ENCODE results near the gene SERINC2.
"Not testable (repeated sequence)": the region's sequence is repeated elsewhere in the genome, so short reads cannot be mapped to it uniquely, and the experiment has no call there.

The SERINC2 gene

DNA sequence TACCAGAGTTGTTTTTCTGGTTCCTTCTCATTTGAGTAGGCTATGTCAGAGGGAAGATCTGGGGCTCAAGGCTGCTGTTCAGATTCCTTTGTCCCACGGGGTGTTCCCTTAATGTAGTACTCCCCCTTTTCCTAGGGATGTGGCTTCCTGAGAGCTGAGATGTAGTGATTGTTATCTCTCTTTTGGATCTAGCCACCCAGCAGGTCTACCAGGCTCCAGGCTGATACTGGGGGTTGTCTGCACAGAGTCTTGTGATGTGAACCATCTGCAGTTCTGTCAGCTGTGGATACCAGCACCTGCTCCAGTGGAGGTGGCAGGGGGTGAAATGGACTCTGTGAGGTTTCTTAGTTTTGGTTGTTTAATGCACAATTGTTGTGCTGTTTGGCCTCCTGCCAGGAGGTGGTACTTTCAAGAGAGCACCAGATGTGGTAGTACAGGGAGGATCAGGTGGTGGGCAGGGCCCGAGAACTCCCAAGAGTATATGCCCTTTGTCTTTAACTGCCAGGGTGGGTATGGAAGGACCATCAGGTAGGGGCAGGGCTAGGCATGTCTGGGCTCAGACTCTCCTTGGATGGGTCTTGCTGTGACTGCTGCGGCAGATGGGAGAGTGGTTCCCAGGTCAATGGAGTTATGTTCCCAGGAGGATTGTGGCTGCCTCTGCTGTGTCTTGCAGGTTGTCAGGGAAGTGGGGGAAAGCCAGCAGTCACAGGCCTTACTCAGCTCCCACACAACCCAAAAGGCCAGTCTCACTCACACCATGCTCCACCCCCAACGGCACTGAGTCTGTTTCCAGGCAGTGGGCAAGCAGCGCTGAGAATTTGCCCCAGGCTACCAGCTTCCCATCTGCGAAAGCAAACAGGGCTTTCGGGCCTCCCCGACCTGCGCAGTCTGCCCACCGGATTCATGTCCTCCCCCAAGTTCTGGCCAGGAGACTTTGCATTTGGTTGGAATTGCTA, 64.2 kb downstream of the SERINC2 start:
- no peaks in the 10 kb centered on the region for H3K36me3 Mint-ChIP-seq
- H3K4me3 Mint-ChIP-seq: no peak overlapping the region
- peaks cover 8% of the 10 kb centered on the region for H3K27me3 Mint-ChIP-seq
- H3K27ac Mint-ChIP-seq: no peak overlapping the region
- no peaks in the 10 kb centered on the region for H3K9me3 Mint-ChIP-seq (ENCODE audit: low read depth)
- H3K4me1 Mint-ChIP-seq (ENCODE audit: low read depth): no peaks in the 10 kb centered on the region

DNA sequence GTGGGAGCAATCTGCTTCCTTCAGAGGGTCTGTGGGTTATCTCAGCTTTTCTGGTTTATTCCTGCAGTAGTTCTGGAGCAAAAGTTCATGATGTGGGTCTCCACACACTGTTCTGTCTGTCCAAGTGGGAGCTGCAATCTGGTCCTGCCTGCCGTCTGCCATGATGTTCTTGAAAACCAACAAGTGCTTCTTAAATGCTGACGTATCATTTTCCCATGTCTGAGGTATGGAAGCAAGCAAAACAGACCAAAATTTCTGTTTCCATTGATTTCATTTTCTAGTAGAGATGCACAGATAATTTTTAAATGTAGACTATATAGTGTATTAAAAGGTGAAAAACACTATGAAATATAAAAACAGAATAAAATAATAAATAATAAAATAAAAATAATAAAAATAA, 65.2 kb downstream of the SERINC2 start:
- Mint-ChIP-seq H3K36me3 (no peaks in the 10 kb centered on the region), H3K27me3 (peaks cover 3% of the 10 kb centered on the region), H3K27ac (no peak overlapping the region), H3K4me1 (ENCODE audit: low read depth) (no peaks in the 10 kb centered on the region), H3K9me3 (ENCODE audit: low read depth) (no peaks in the 10 kb centered on the region), H3K4me3 (no peak overlapping the region)

DNA sequence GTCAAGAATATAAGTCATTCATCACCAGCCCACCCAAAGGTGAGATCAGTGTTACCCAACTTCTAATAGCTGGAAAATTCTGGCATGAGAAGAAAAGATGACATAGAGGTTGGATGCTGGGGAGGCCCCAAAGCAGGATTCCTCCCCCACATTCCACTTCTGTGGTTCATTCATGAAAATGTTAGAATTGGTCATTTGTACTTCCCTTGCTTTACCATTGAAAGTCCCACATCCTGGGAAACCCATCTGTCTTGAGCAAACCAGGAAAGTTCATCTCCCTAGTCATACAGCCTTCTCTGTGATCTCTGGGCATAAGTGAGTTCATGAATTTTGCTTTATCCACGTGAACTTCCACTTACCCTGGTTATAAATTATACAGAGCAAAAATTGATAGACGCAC, 66.8 kb downstream of the SERINC2 start:
- Mint-ChIP-seq H3K27me3 (peaks cover 2% of the 10 kb centered on the region), H3K4me3 (no peak overlapping the region), H3K9me3 (ENCODE audit: low read depth) (no peaks in the 10 kb centered on the region), H3K4me1 (ENCODE audit: low read depth) (no peaks in the 10 kb centered on the region), H3K27ac (no peak overlapping the region), H3K36me3 (no peaks in the 10 kb centered on the region)

DNA sequence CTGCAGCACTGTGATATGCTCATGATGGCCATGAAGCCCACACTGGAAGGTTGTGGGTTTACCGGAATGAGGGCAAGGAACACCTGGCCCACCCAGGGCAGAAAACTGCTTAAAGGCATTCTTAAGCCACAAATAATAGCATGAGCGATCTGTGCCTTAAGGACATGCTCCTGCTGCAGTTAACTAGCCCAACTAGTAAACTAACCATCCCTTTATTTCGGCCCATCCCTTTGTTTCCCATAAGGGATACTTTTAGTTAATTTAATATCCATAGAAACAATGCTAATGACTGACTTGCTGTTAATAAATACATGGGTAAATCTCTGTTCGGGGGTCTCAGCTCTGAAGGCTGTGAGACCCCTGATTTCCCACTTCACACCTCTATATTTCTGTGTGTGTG, 67.4 kb downstream of the SERINC2 start:
- not testable (repeated sequence) for H3K4me1 Mint-ChIP-seq (ENCODE audit: low read depth); H3K9me3 Mint-ChIP-seq (ENCODE audit: low read depth); H3K27ac Mint-ChIP-seq; H3K4me3 Mint-ChIP-seq; H3K36me3 Mint-ChIP-seq; H3K27me3 Mint-ChIP-seq

DNA sequence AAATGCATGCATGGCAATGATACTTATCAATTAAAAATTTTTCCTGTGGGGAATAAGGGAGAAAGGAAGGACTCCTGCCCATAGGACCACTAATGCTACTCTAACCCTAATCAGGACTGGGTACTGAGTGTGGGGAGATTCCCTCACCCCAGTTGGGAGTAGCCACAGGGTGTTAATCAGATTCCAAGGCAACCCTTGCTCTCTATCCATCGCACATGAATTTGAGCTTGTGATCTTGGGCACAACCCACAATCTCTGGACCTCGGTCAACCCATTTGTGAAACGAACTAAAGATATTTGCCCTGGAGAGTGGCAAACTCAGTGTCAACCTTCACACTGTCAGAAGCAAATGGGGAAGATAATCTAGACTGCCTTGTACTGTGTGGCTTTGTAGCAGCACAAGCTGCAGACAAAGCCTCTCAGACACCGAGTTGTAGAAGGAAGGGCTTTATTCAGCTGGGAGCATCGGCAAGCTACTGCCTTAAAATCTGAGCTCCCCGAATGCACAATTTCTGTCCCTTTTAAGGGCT, 69.5 kb downstream of the SERINC2 start:
- peaks cover 3% of the 10 kb centered on the region for H3K4me1 Mint-ChIP-seq (ENCODE audit: low read depth)
- no peak overlapping the region for H3K4me3 Mint-ChIP-seq
- H3K36me3 Mint-ChIP-seq: no peaks in the 10 kb centered on the region
- H3K27me3 Mint-ChIP-seq: peaks cover 2% of the 10 kb centered on the region
- no peaks in the 10 kb centered on the region for H3K9me3 Mint-ChIP-seq (ENCODE audit: low read depth)
- no peak overlapping the region for H3K27ac Mint-ChIP-seq

DNA sequence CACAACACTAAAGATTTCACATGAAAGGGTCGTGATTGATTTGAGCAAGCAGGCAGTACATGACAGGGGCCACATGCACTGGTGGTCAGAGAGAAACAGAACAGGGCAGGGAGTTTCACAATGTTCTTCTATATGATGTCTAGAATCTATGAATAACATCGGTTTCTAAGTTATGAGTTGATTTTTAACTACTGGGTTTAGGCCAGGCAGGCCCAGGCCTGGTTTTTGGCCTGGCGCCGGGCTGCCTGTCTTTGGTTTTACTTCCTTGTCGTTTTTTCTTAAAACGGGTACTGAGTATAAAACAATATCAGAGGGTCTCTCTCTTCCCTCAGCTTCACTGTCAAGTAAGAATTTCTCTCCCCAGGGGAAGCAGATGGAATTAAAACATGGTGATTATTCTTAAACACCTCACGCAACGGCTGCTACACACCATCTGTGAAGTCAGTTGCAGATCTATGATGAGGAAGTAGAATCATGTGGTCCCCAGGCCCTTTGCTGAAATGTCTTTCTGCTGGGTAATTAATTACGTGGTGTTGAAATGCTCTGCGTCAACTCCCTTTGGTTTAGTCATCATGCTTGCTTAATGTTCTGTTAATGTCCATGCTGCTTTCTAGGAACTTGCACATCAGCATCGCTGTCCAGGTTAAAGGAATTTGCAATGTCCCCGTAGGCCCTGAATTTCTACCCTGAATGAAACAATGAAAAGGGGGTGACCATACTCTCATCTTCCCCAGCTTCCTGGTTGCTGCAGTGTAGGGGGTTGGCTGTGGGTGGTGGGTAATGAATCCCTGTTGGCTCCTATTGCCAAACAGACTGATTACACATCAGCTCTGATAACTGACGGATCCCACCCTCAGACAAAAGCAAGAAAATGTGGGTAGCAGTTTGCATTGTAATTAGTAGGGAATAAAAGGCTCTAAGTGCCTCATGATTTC, 70.3 kb downstream of the SERINC2 start:
- H3K4me3 Mint-ChIP-seq: no peak overlapping the region
- no peaks in the 10 kb centered on the region for H3K36me3 Mint-ChIP-seq
- H3K27me3 Mint-ChIP-seq: no peaks in the 10 kb centered on the region
- H3K27ac Mint-ChIP-seq: no peak overlapping the region
- H3K9me3 Mint-ChIP-seq (ENCODE audit: low read depth): no peaks in the 10 kb centered on the region
- peaks cover 7% of the 10 kb centered on the region for H3K4me1 Mint-ChIP-seq (ENCODE audit: low read depth)

All from activated naive CD8-positive, alpha-beta T cell (primary cell).